HepG2 (cell line): ENCODE data around the gene VASN.

Experiments
- ZNF256 ChIP-seq: sonication (generic); formaldehyde crosslinking; conservative IDR thresholded peaks from 2 replicates; pipeline ENCODE4 v1.4.0; 2020; ENCODE audit warnings: missing genetic modification reagents
- TF ChIP-seq, protein P1 (sequence below): sonication (generic); formaldehyde crosslinking; IDR thresholded peaks from 2 replicates; pipeline ENCODE4 v1.5.0; 2020; ENCODE audit warnings: mild to moderate bottlenecking, missing genetic modification reagents, moderate library complexity

DNA sequence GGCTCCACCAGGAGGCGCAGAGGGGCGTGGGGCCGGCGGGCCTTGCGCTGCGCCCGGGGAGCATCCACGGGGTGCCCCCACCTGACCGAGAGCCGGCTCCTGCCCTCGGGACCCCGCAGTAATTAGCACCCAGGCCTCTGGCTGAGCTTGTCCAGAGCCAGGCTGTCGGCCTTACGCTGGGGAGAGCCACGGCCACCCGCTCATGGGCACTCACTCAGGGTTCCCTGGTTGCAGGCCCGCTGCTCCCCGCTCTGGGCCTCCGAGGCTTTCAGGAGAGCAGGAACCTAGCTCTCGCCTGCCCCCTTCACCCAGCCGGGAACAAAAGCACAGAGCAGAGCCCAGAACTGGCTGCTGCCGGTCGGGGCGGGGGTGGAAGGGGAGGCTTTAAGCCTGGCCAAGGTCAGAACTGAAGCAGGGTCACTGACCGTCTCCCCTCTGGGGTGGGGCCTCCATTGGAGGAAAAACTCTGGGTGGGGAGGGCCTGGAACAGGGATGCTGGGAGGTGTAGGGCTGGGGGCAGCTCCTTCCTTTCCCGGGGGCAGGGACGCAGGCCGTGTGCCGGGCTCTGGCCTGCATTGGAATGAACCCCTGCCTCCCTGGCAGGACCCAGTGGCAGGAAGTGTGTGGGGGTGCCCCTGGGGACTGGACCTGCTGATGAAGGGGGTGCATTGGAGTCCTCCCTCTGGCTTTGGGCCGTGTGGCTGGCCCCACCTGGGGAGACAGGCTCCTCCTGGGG lies 43.4 kb upstream of the VASN start:
- TF ChIP-seq, protein P1, sequence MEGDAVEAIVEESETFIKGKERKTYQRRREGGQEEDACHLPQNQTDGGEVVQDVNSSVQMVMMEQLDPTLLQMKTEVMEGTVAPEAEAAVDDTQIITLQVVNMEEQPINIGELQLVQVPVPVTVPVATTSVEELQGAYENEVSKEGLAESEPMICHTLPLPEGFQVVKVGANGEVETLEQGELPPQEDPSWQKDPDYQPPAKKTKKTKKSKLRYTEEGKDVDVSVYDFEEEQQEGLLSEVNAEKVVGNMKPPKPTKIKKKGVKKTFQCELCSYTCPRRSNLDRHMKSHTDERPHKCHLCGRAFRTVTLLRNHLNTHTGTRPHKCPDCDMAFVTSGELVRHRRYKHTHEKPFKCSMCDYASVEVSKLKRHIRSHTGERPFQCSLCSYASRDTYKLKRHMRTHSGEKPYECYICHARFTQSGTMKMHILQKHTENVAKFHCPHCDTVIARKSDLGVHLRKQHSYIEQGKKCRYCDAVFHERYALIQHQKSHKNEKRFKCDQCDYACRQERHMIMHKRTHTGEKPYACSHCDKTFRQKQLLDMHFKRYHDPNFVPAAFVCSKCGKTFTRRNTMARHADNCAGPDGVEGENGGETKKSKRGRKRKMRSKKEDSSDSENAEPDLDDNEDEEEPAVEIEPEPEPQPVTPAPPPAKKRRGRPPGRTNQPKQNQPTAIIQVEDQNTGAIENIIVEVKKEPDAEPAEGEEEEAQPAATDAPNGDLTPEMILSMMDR (CRISPR knock-in tag), result peak; percentile 91
- no peak for TF ChIP-seq ZNF256 (CRISPR knock-in tag)
